WTC11 (cell line): ENCODE data around the gene SLC4A8. TPM values are rescaled to one million over a fixed set of nuclear protein-coding genes. Genes with fewer than 3 reads are reported as not detected.

Experiments used
- ATAC-seq: fragments of 200-7000 bp; cut with Tn5 transposase; 2 replicates; pipeline ENCODE4 v1.10.0; 2021; ENCODE audit warnings: mild to moderate bottlenecking, moderate library complexity
- CTCF ChIA-PET: fragments of 300-600 bp; sonication (Branson Sonifier 250); formaldehyde crosslinking; loops from one replicate; lab custom pipeline; 2021; ENCODE audit warnings: antibody characterized with exemption; lab: Charles Lee
- POLR2A ChIA-PET: fragments of 350-600 bp; sonication (Branson Sonifier 250); formaldehyde crosslinking; loops from one replicate; lab custom pipeline; 2021; ENCODE audit warnings: antibody characterized with exemption; lab: Charles Lee
- DNase-seq: peaks from one replicate; pipeline ENCODE4 v3.0.0; 2021; ENCODE audit warnings: low spot score
- H3K27ac Mint-ChIP-seq: 2 replicates; pipeline ENCODE4 v1.8.0; 2021; ENCODE audit warnings: mixed read lengths
- H3K27me3 Mint-ChIP-seq: 2 replicates; pipeline ENCODE4 v1.8.0; 2021; ENCODE audit warnings: low read depth, mild to moderate bottlenecking, moderate library complexity, mixed read lengths
- H3K36me3 Mint-ChIP-seq: 2 replicates; pipeline ENCODE4 v1.8.0; 2021; ENCODE audit warnings: mixed read lengths
- H3K4me1 Mint-ChIP-seq: 2 replicates; pipeline ENCODE4 v1.8.0; 2022; ENCODE audit warnings: mixed read lengths
- H3K4me3 Mint-ChIP-seq: 2 replicates; pipeline ENCODE4 v1.8.0; 2021; ENCODE audit warnings: mild to moderate bottlenecking, moderate library complexity, mixed read lengths
- H3K9me3 Mint-ChIP-seq: 2 replicates; pipeline ENCODE4 v1.8.0; 2021; ENCODE audit warnings: mixed read lengths
- AR ChIP-seq: fragments of 250-450 bp; sonication (Bioruptor Pico); IDR thresholded peaks from 2 replicates; pipeline ENCODE4 v1.9.0; 2021; ENCODE audit warnings: mild to moderate bottlenecking
- CTCF ChIP-seq: fragments of 200-600 bp; IDR thresholded peaks from 2 replicates; pipeline ENCODE4 v1.8.0; 2022; ENCODE audit warnings: antibody characterized with exemption
- ETV6 ChIP-seq: sonication (generic); formaldehyde crosslinking; IDR thresholded peaks from 2 replicates; pipeline ENCODE4 v1.8.1; 2022; ENCODE audit warnings: mild to moderate bottlenecking, missing genetic modification reagents
- JUN ChIP-seq: sonication (generic); formaldehyde crosslinking; IDR thresholded peaks from 2 replicates; pipeline ENCODE4 v1.8.0; 2023; ENCODE audit warnings: mild to moderate bottlenecking, missing genetic modification reagents
- MAX ChIP-seq: sonication (generic); formaldehyde crosslinking; IDR thresholded peaks from 2 replicates; pipeline ENCODE4 v1.8.0; 2022; ENCODE audit warnings: mild to moderate bottlenecking, missing genetic modification reagents
- MLX ChIP-seq: sonication (generic); formaldehyde crosslinking; IDR thresholded peaks from 2 replicates; pipeline ENCODE4 v1.8.1; 2023; ENCODE audit warnings: mild to moderate bottlenecking, missing genetic modification reagents, moderate library complexity
- NFATC4 ChIP-seq: fragments of 250-450 bp; sonication (Bioruptor Pico); IDR thresholded peaks from 2 replicates; pipeline ENCODE4 v1.9.0; 2021; ENCODE audit warnings: mild to moderate bottlenecking
- NFE2L1 ChIP-seq: sonication (generic); formaldehyde crosslinking; IDR thresholded peaks from 2 replicates; pipeline ENCODE4 v1.8.1; 2023; ENCODE audit warnings: missing genetic modification reagents
- NR2C2 ChIP-seq: sonication (generic); formaldehyde crosslinking; IDR thresholded peaks from 2 replicates; pipeline ENCODE4 v1.8.0; 2022; ENCODE audit warnings: mild to moderate bottlenecking, missing genetic modification reagents
- RELA ChIP-seq: sonication (generic); formaldehyde crosslinking; IDR thresholded peaks from 2 replicates; pipeline ENCODE4 v1.8.1; 2022; ENCODE audit warnings: missing genetic modification reagents, mild to moderate bottlenecking, borderline replicate concordance
- STAT6 ChIP-seq: sonication (generic); formaldehyde crosslinking; conservative IDR thresholded peaks from 2 replicates; pipeline ENCODE4 v1.8.1; 2023; ENCODE audit warnings: mild to moderate bottlenecking, low read depth, missing genetic modification reagents, moderate library complexity
- ZNF281 ChIP-seq: sonication (generic); formaldehyde crosslinking; IDR thresholded peaks from 2 replicates; pipeline ENCODE4 v1.8.0; 2023; ENCODE audit warnings: mild to moderate bottlenecking, missing genetic modification reagents
- ZNF396 ChIP-seq: fragments of 250-450 bp; sonication (Bioruptor Pico); IDR thresholded peaks from 2 replicates; pipeline ENCODE4 v1.8.0; 2021; ENCODE audit warnings: mild to moderate bottlenecking, moderate library complexity, borderline replicate concordance
- ZNF416 ChIP-seq: fragments of 250-450 bp; sonication (Bioruptor Pico); IDR thresholded peaks from 2 replicates; pipeline ENCODE4 v1.9.0; 2021; ENCODE audit warnings: mild to moderate bottlenecking, inconsistent platforms
- ZNF423 ChIP-seq: fragments of 250-450 bp; sonication (Bioruptor Pico); IDR thresholded peaks from 2 replicates; pipeline ENCODE4 v2.1.2; 2022; ENCODE audit warnings: mild to moderate bottlenecking, moderate library complexity
- ZNF425 ChIP-seq: fragments of 250-450 bp; sonication (Bioruptor Pico); conservative IDR thresholded peaks from 2 replicates; pipeline ENCODE4 v1.9.0; 2021; ENCODE audit warnings: mild to moderate bottlenecking
- total RNA-seq: library from RNA; stranded (reverse); gene quantifications from 3 replicates; pipeline ENCODE4 v1.2.3, GENCODE V29; 2021

SLC4A8 gene
- total RNA-seq, 1 experiment from 2014 or later: 16.9 TPM

- TF ChIP-seq AR (CRISPR knock-in tag): no peak
- TF ChIP-seq NFATC4 (CRISPR knock-in tag): no peak
- TF ChIP-seq NFE2L1 (CRISPR knock-in tag): no peak
- TF ChIP-seq ZNF423: no peak
- no peak for TF ChIP-seq RELA (CRISPR knock-in tag)
- TF ChIP-seq JUN (CRISPR knock-in tag): no peak
- TF ChIP-seq CTCF: no peak
- TF ChIP-seq ZNF396: no peak
- no peak for TF ChIP-seq NR2C2
- no peak for TF ChIP-seq ETV6
- TF ChIP-seq ZNF425: no peak
- TF ChIP-seq MAX: no peak
- TF ChIP-seq MLX: no peak
- TF ChIP-seq, all 79 proteins: peak for 0
Observed at GRCh38 chr12:51547606-51548005, 123.0 kb downstream of the SLC4A8 start (continued).

GRCh38 chr12:51548241-51548640 lies 123.6 kb downstream of the SLC4A8 start:
- ATAC-seq: no peak
- Mint-ChIP-seq H3K27ac (no peak overlapping the region), H3K27me3 (no peaks in the 10 kb centered on the region; the same call in none of the 2 replicates), H3K9me3 (peaks cover 22% of the 10 kb centered on the region), H3K4me1 (peaks cover 19% of the 10 kb centered on the region), H3K36me3 (peaks cover 9% of the 10 kb centered on the region), H3K4me3 (no peak overlapping the region)
- ChIA-PET CTCF (no interaction called here), POLR2A (no interaction called here)
- TF ChIP-seq ZNF416 (no peak), ZNF281 (CRISPR knock-in tag) (no peak), STAT6 (CRISPR knock-in tag) (no peak)
- no peak for DNase-seq
